SW 1271 (cell line): ENCODE results near the gene NUP214.
"Not testable (repeated sequence)": the region's sequence is repeated elsewhere in the genome, so short reads cannot be mapped to it uniquely, and the experiment has no call there.

ENCODE experiments used
- DNase-seq, 2 experiments: peaks; one replicate each; lab custom pipeline; 2025; lab: John Stamatoyannopoulos, UW

Gene NUP214

DNA sequence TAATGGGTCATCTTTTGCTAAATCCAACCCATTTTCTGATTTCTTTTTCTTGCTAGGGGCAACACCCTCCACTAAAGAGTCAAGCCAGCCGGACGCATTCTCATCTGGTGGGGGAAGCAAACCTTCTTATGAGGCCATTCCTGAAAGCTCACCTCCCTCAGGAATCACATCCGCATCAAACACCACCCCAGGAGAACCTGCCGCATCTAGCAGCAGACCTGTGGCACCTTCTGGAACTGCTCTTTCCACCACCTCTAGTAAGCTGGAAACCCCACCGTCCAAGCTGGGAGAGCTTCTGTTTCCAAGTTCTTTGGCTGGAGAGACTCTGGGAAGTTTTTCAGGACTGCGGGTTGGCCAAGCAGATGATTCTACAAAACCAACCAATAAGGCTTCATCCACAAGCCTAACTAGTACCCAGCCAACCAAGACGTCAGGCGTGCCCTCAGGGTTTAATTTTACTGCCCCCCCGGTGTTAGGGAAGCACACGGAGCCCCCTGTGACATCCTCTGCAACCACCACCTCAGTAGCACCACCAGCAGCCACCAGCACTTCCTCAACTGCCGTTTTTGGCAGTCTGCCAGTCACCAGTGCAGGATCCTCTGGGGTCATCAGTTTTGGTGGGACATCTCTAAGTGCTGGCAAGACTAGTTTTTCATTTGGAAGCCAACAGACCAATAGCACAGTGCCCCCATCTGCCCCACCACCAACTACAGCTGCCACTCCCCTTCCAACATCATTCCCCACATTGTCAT lies 72.0 kb downstream of the NUP214 start:
- DNase-seq = no peak

DNA sequence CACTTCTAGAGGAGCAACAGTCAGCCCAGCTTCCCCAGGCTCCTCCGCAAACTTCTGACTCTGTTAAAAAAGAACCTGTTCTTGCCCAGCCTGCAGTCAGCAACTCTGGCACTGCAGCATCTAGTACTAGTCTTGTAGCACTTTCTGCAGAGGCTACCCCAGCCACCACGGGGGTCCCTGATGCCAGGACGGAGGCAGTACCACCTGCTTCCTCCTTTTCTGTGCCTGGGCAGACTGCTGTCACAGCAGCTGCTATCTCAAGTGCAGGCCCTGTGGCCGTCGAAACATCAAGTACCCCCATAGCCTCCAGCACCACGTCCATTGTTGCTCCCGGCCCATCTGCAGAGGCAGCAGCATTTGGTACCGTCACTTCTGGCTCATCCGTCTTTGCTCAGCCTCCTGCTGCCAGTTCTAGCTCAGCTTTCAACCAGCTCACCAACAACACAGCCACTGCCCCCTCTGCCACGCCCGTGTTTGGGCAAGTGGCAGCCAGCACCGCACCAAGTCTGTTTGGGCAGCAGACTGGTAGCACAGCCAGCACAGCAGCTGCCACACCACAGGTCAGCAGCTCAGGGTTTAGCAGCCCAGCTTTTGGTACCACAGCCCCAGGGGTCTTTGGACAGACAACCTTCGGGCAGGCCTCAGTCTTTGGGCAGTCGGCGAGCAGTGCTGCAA lies 72.8 kb downstream of the NUP214 start:
- no peak for DNase-seq

DNA sequence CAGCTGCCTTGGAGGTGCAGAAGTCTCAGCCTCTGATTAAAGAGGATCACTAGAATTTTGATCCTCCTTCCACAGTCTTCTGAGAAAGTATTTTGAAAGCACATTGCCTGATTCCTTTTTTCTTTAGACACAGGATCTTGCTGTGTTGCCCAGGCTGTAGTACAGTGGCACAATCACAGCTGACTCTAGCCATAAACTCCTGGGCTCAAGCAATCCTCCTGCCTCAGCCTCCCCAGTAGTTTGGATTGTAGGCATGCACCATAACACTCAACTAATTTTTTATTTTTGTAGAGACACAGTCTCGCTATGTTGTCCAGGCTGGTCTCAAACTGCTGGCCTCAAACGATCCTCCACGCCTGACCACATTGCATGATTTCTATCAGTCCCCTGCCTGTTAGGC lies 76.5 kb downstream of the NUP214 start:
- DNase-seq = no peak

DNA sequence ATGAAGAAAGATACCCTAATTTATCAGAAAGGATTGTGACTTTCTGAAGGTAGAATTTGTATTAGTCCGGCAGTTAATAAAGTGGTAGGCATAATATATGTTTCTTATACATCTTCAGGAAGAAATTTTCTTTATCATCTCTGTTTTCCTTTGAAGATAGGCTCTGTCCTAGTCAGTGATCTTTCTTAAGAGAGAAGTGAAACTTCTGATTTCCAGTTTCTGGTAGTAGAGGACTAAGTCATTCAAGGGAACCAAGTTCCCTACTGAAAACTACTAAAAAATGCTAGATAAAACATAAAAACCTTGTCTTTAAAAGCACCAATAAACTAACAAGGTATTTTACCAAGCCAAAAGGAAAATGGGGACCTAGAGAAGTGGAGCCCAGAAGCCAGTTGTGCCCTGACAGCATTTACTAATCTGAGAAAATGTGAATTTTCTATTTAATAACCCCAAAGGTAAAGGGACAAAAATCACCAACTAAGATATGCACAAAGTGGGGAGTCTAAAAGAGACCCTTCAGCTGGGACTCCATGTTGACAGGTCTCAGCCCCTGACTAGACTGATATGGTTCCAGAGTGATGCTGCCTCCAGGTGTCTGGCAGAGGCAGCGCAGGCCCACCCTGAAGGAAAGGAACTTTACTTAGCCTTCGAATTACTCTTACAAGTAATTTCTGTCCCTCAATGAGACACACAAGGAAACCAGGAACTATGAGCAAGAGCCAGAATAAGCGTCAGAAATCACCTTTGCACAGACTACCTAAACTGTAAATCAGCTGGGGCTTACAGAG lies 78.2 kb downstream of the NUP214 start:
- no peak for DNase-seq

DNA sequence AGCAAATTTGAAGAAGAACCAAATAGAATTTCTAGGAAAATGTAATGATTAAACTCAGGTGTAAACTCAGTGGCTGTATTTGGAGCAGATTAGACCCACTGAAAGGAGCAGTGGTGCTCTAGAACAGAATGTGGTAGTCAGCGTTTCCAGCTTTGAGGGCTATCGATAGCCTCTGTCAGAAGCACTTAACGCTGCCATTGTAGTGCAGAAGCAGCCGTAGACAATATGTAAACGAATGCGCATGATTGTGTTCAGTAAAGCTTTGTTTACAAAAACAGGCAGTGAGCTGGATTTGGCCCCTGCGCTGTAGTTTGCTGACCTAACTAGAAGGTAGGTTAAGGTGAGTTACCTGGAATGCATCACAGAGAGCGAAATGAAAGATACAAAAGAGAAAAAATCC lies 78.9 kb downstream of the NUP214 start:
- no peak for DNase-seq

DNA sequence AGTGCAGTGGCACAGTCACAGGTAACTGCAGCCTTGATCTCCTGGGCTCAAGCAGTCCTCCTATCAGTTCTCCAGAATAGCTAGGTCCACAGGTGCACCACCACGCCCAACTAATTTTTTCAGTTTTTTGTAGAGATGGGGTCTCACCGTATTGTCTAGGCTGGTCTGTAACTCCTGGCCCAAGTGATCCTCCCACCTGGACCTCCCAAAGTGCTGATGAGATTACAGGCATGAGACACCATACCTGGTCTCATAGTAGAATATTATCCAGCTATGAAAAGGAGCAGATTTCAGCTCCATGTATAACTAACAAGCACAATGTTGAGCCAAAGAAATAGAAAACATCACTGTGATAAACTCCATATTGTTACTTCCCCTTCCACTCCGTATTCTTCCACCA lies 81.1 kb downstream of the NUP214 start:
- no peak for DNase-seq

DNA sequence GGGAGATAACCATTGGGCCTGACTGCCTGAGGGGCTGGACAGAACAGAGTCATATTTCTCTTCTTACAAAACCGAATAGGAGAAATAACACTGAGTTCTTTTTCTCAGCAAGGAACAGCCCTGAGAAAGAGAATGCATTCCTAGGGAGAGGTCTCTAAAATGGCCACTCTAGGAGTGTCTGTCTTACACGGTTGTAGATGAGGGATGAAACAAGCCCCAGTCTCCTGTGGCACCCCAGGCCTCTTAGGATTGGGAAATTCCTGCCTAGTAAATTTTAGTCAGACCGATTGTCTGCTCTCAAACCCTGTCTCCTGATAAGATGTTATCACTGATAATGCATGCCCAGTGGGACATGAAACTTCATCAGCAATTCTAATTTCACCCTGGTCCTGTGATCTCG lies 86.5 kb downstream of the NUP214 start:
- DNase-seq = not testable (repeated sequence)

DNA sequence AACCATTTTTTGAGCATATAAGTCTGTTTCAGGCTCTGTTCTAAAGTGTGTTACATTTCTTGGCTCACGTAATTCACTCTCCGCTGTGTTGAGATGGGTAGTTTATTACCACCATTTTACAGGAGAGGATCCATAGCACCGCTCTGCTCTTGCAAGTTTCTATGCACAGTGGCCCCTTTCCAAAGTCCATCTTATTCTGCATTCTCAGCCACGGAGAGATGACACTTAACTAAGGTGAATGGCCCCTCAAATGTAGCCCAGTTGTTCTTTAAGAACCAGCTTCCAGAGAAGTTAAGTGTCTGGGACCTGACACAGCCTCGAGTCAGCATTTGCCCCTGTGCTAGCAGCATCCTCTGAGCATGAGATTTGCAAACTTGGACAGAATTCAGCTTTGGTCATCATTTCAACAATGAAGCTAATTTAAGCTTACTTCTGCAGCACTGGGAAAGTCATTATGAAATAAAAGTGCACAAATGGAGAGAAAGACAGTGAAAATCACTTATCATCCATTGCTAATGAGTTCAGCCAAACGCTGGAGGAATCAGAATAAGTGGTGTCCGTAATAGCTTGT lies 89.0 kb downstream of the NUP214 start:
- DNase-seq = no peak

DNA sequence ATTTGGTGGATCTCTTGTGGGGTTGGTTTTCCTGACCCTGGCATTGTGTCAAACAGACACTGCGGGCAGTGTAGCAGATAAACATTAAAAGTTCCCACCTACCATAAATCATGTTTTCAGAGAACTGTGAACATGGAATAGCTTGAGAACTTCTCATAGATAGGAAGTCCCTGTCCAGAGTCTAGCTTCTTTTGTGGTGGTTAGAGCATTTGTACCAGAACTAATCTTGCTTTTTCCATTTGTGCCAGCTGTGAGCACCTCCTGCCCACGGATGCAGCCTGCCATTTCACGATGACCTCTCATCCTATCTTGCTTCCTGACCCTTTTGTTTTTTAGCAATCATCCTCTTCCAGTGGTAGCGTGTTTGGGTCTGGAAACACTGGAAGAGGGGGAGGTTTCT lies 89.5 kb downstream of the NUP214 start:
- no peak for DNase-seq

DNA sequence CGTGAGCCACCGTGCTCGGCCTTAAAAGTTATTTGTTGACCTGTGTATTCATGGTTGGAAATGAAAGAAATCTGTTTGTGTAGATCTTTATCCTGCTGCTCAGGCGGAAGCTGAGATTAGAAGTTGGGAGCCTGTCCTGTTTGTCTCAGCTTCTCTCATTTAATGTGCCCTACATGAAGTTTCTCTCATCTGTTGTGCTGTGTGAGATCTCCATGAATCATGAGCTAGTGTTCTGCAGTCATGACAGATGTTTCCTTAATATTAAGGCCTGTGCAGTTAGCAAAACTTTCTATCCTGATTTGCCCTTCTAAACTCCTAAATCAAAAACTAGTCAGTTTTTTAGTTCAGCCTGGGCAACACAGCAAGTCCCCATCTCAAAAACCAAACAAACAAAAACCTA lies 91.4 kb downstream of the NUP214 start:
- DNase-seq = no peak

DNA sequence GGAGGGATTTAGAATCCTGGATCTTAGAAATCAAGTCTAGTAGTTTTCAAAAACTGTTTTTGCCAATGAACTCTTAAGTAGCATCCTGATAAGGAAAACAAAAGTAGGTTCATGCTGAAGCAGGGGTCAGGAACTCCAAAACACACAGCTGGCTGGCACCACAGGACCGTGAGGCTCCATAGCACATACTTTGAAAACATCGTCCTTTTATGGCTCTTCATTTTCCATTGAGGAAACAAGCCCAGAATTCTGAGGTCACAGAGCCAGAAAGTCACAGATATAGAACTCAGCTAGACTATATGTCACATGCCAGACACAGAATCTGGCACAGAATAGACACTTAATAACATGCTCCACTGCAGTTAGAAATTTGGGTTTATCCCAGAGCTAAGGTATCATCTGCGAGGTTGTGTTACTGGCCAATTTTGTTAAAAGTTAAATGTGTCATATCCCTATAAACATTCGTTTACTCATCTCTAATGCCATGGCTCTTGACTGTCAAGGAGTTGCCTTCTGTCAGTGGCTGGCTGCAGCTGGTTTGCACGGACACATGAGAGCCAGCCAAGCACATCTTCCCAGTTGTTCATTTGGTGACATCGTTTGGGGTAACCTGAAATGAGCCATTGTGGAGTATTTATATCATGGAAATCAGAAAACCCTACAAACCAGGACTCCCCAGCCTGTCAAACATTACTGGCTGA lies 92.1 kb downstream of the NUP214 start:
- DNase-seq = no peak

DNA sequence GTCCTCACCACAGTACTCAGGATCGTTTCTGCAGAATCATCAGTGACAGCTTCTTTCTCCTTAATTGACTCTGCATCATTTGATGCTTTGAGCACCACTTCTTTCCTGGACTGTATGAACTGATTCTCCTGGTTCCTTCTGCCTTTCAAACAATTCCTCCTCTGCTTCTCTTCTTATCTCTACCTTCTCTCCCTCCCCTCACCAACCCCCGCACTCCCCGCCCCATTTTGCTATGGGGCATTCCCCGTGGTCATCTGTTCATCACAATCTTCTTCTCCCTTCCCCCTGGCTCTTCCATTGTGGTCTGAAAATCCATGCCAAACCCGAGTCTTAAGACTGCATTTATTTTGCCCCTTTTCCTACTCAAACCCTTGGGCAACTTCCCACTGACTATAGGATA lies 93.0 kb downstream of the NUP214 start:
- DNase-seq = no peak

DNA sequence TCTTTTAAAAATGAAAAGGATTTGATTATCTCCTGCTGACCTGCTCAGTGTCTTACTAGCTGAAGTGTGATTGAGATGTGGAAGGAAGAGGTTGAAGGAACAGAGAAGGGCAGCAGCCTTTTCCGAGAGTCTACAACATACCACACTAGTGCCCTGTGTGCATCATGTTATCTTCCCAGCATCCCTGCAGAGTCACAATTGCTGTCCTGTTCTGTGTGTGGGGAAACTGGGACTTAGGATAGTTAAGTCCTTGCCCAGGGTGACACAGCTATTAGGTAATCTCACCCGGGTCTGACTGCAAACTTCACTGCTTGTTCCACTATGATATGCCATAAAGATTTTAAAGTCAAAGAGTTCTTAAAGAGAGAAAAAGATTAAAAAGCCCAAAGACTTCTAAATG lies 95.1 kb downstream of the NUP214 start:
- DNase-seq = no peak

DNA sequence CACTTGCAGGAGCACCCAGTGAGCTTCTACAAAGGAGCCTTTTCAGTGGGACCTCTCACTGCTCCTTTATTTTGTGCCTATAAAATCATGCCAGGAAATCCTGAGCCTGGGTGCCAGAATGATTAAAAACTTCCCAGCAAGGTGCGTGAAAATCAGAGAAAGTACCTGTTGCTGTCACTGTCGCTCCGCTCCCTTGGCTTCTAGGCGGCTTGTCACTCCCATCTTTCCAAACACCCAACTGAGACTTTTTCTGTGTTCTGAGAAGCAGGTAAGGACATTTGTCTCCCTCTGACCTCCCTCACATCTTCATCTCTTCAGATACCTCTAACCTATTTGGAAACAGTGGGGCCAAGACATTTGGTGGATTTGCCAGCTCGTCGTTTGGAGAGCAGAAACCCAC lies 97.1 kb downstream of the NUP214 start:
- DNase-seq = no peak

DNA sequence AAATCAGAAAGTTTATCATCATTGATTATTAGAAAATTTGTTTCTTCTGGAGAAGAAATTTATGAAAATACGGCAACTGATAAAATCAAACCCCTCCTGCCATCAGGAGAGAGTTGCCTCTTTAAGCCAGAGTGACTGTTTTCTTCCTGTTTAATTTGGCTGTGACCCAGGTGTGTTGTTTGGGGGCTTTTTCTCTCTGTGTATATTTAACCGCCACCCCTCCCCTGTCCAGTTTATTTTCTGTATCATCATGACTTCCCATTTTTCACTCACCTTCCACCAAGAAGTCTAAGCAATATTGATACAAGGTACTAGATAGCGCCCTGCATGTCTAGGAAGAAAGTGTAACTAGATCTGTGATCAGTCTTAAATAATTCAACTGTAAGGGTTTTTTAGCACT lies 100.8 kb downstream of the NUP214 start:
- no peak for DNase-seq

DNA sequence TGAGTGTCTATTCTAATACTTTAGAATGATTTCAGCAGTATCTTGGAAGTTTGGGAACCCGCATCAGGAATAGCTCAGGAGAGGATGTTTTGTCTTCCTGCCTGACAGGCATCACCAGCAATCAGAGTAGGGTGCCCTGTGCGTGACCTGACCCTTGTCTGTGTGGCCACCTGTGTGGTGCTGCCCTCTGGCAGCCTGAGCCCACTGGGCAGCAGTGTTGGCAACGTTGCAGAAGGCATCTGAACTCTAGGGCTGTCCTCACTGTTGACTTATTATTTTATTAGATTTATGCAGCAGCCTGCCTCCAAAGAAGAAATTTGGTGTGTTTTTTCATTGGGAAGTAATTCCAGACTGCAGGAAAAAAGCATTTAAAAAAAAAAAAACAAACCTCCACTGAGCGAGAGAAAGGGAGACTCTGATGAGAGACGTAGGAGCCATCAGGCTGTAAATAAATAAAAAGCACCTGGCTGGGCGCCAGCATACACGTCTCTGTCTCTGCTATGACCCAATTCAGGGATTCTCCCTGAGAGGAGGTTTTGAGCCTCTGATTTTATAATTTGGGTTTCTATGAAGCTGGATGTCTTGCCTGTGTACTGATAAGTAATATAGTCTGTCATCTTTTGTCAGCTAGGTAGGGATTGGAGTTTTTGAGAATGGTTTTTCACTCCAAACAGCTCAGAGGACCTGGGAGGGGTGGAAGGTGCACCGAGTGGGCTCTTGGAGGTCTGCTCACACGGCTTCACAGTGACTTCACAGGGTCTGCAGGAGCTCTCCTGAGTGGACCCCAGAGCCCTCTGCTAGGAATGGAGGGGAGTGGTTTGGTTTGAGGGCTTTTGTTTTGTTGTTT lies 101.9 kb downstream of the NUP214 start:
- DNase-seq = no peak

DNA sequence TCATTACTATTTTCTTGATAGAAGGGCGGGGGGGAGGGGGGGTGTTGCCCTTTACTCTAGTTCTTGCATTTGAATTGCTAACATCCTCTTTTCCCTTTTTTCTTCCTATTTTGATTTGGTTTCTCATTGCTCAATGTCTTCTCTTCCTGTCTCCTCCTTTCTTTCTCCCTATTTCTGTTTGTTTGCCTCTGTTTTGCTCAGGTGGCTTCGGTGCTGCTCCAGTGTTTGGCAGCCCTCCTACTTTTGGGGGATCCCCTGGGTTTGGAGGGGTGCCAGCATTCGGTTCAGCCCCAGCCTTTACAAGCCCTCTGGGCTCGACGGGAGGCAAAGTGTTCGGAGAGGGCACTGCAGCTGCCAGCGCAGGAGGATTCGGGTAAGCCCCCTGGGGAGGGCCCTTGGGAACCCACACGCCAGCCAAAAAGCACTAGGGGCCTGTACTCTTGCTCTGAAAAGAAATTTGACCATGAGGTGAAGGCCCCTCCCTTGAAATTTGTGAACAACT lies 102.6 kb downstream of the NUP214 start:
- DNase-seq = no peak

DNA sequence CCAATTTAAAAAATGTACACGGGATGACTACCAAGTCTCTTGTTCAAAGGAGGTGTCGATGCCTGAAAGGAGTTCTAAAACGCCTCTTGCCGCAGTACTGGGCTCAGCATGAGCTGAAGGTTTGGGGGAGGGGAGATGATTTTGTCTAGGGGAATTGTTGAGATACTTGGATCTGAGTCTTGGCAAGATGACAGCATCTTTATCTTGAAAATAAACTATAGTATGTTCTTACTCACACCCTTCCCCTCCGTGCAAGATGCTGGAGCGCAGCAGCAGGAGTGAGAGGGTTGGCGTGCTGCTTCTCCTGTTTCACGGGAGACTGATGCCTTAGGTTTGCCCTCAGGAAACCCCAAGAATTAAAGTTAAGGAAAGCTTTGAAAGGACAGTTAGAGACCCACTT lies 103.6 kb downstream of the NUP214 start:
- no peak for DNase-seq

DNA sequence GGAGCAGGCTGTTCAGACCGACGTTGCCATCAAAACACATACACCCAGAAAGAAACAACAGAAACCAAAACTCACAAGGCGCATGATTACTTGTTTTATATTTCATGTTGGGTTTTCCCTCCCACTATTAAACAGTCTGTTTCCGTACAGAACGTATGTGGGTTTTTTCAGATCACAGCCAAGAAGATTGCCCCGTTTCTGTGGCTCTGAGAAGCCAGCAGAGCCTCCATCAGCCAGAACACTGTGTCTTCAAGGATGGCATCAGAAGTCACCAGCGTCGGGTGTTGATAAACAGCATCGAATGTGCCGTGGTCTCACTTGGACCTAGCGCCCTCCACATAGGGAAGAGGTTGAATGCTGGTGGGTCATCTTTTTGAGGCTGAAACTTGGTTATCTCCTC lies 108.2 kb downstream of the NUP214 start:
- DNase-seq = no peak

DNA sequence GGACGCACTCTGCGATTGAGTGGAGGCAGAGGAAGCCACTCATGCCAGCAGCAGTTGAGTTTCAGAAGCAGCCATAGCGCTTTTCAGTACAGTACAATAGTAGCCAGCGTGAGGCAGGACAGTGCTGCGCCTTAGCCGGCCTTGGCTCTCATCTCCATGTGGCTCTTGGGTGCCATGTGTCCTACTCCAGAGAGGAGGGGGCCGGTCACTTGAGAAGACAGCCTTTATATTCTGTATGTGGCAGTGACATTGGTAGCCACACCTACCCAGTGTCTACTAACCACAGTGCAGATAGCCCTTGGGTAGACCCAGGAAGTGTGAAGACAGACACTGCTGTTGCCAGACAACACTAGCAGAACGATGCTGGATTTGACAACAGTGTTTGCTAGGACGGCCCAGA lies 108.6 kb downstream of the NUP214 start:
- DNase-seq = no peak
